HCT116 (cell line): ENCODE measurements around the gene TMEM138. TPM values are rescaled to one million over a fixed set of nuclear protein-coding genes. Genes with fewer than 3 reads are reported as not detected.

Experiments
- ATAC-seq: fragments of 200-7000 bp; cut with Tn5 transposase; 2 replicates; pipeline ENCODE4 v1.9.1; 2020; ENCODE audit warnings: mild to moderate bottlenecking, moderate library complexity
- BruUV-seq: library from RNA; stranded (reverse); fragments of 400-500 nt; replicated peaks from 2 replicates; lab custom pipeline; 2021; lab: Mats Ljungman, UMichigan
- CTCF ChIA-PET: fragments of 300-600 bp; sonication (Branson Sonifier 250); formaldehyde crosslinking; loops from one replicate; lab custom pipeline; 2021; ENCODE audit warnings: antibody characterized with exemption; lab: Charles Lee
- POLR2A ChIA-PET: fragments of 300-600, 350-600 bp; sonication (Branson Sonifier 250); formaldehyde crosslinking; loops from one replicate; lab custom pipeline; 2021; ENCODE audit warnings: antibody characterized with exemption; lab: Charles Lee
- RAD21 ChIA-PET, 2 experiments: fragments of 300-600 bp; sonication (Branson Sonifier 250); formaldehyde crosslinking; loops; one replicate each; lab custom pipeline; 2023; ENCODE audit warnings: low total read pairs in 2 of 2; ENCODE audit not compliant: uncharacterized antibody in 2 of 2, unreplicated experiment in 2 of 2, low non-redundant PET in 1 of 2; lab: Charles Lee
- DNase-seq: peaks from one replicate; pipeline ENCODE4 v3.0.0-alpha.2; 2010; ENCODE audit warnings: low read depth, low spot score
- H2AFZ ChIP-seq: fragments of 200-600 bp; shearing (Covaris generic), sonication (generic); 2 replicates; pipeline ENCODE4 v1.6.1; 2017; ENCODE audit warnings: low read depth, mixed run types, mixed read lengths, antibody characterized with exemption, low read length; ENCODE audit not compliant: poor library complexity, severe bottlenecking
- H3K27ac ChIP-seq: 2 replicates; pipeline ENCODE4 v1.5.1; 2012; ENCODE audit warnings: low read depth, low read length
- H3K27me3 ChIP-seq: fragments of 200-600 bp; sonication (generic); 2 replicates; pipeline ENCODE4 v1.6.1; 2016; ENCODE audit warnings: mixed run types, low read length, mixed read lengths; ENCODE audit not compliant: insufficient read depth
- H3K36me3 ChIP-seq, 2 experiments: fragments of 200-500 bp in 1 of 2; fragments of 200-600 bp in 1 of 2; sonication (Bioruptor generic) in 1 of 2; sonication (generic) in 1 of 2; 2 replicates each; pipeline versions ENCODE4 v1.5.1 to v1.6.1; 2014 to 2016; ENCODE audit warnings: low read length in 2 of 2, inconsistent platforms in 1 of 2, mixed read lengths in 1 of 2, mixed run types in 1 of 2; ENCODE audit not compliant: insufficient read depth in 2 of 2, control insufficient read depth in 1 of 2
- H3K4me1 ChIP-seq, 2 experiments: fragments of 200-600 bp in 1 of 2; sonication (generic) in 1 of 2; 2 replicates each; pipeline versions ENCODE4 v1.5.1 to v1.6.1; 2012 to 2017; ENCODE audit warnings: low read length in 2 of 2, inconsistent platforms in 1 of 2, mild to moderate bottlenecking in 1 of 2, mixed read lengths in 1 of 2, mixed run types in 1 of 2, moderate library complexity in 1 of 2; ENCODE audit not compliant: insufficient read depth in 2 of 2, control insufficient read depth in 1 of 2
- H3K4me2 ChIP-seq: fragments of 200-600 bp; sonication (generic); 2 replicates; pipeline ENCODE4 v1.6.1; 2017; ENCODE audit warnings: mixed run types, low read length, mixed read lengths
- H3K4me3 ChIP-seq, 2 experiments: fragments of 200-600 bp in 1 of 2; sonication (generic) in 1 of 2; replicated peaks in 1 of 2; 2 replicates each; pipeline ENCODE4 v1.5.1; 2011 to 2016; ENCODE audit warnings: low read length in 2 of 2, control low read depth in 1 of 2, low read depth in 1 of 2, mild to moderate bottlenecking in 1 of 2, mixed read lengths in 1 of 2, mixed run types in 1 of 2
- H3K79me2 ChIP-seq: fragments of 200-600 bp; sonication (generic); 2 replicates; pipeline ENCODE4 v1.6.1; 2017; ENCODE audit warnings: mild to moderate bottlenecking, mixed run types, low read length, moderate library complexity, mixed read lengths; ENCODE audit not compliant: insufficient read depth
- H3K9ac ChIP-seq: fragments of 200-600 bp; sonication (generic); 2 replicates; pipeline ENCODE4 v1.6.1; 2016; ENCODE audit warnings: low read length, mixed read lengths
- H3K9me2 ChIP-seq: fragments of 200-600 bp; sonication (generic), shearing (Covaris generic); 2 replicates; pipeline ENCODE4 v1.6.1; 2017; ENCODE audit warnings: mixed run types, mild to moderate bottlenecking, moderate library complexity; ENCODE audit not compliant: insufficient read depth
- H3K9me3 ChIP-seq, 2 experiments: fragments of 200-500 bp in 1 of 2; fragments of 200-600 bp in 1 of 2; sonication (Bioruptor generic) in 1 of 2; sonication (generic) in 1 of 2; 2 replicates each; pipeline ENCODE4 v1.6.1; 2014 to 2017; ENCODE audit warnings: low read length in 2 of 2, mixed read lengths in 2 of 2, inconsistent platforms in 1 of 2, low read depth in 1 of 2, mild to moderate bottlenecking in 1 of 2, mixed run types in 1 of 2, moderate library complexity in 1 of 2; ENCODE audit not compliant: control insufficient read depth in 1 of 2, insufficient read depth in 1 of 2
- H4K20me1 ChIP-seq: fragments of 200-600 bp; sonication (generic), shearing (Covaris generic); 2 replicates; pipeline ENCODE4 v1.6.1; 2017; ENCODE audit warnings: mixed run types, mild to moderate bottlenecking, moderate library complexity; ENCODE audit not compliant: insufficient read depth
- CBX3 ChIP-seq: IDR thresholded peaks from 2 replicates; pipeline ENCODE4 v1.6.1; 2012; ENCODE audit warnings: low read depth
- CEBPB ChIP-seq: IDR thresholded peaks from 2 replicates; pipeline ENCODE4 v1.6.1; 2012; ENCODE audit warnings: low read depth
- EGR1 ChIP-seq: IDR thresholded peaks from 2 replicates; pipeline ENCODE4 v1.6.1; 2012; ENCODE audit warnings: low read depth
- ELF1 ChIP-seq: IDR thresholded peaks from 2 replicates; pipeline ENCODE4 v1.6.1; 2012; ENCODE audit warnings: low read depth, borderline replicate concordance
- EZH2 ChIP-seq: fragments of 200-600 bp; sonication (generic); IDR thresholded peaks from 2 replicates; pipeline ENCODE4 v1.6.1; 2017; ENCODE audit warnings: antibody characterized with exemption, mixed run types
- EZH2phosphoT487 ChIP-seq: fragments of 200-600 bp; IDR thresholded peaks from 2 replicates; pipeline ENCODE4 v1.6.1; 2018; ENCODE audit warnings: antibody characterized with exemption, borderline replicate concordance
- FOSL1 ChIP-seq: IDR thresholded peaks from 2 replicates; pipeline ENCODE4 v1.6.1; 2012; ENCODE audit warnings: low read depth
- JUND ChIP-seq: IDR thresholded peaks from 2 replicates; pipeline ENCODE4 v1.6.1; 2012
- RAD21 ChIP-seq: IDR thresholded peaks from 2 replicates; pipeline ENCODE4 v1.6.1; 2012; ENCODE audit warnings: low read depth, mild to moderate bottlenecking
- SP1 ChIP-seq: IDR thresholded peaks from 2 replicates; pipeline ENCODE4 v1.6.1; 2012; ENCODE audit warnings: low read depth
- YY1 ChIP-seq: IDR thresholded peaks from 2 replicates; pipeline ENCODE4 v1.6.1; 2011; ENCODE audit warnings: low read length, low read depth, moderate library complexity, mild to moderate bottlenecking; ENCODE audit not compliant: insufficient replicate concordance; ENCODE audit errors: extremely low read depth
- ZFX ChIP-seq: fragments of 450-650 bp; IDR thresholded peaks from 2 replicates; pipeline ENCODE4 v1.6.1; 2017
- ZNF274 ChIP-seq: fragments of 200-500 bp; sonication (Bioruptor generic); IDR thresholded peaks from 2 replicates; pipeline ENCODE4 v1.6.1; 2014; ENCODE audit warnings: mild to moderate bottlenecking, low read depth, low read length, inconsistent platforms
- intact Hi-C: fragments of 100-400 bp; cut with micrococcal nuclease; formaldehyde crosslinking; loops from 2 replicates; pipeline ENCODE4 v1.10.0; 2022
- total RNA-seq: library from RNA; stranded (reverse); gene quantifications from one replicate; pipeline ENCODE4 v1.2.1, GENCODE V29; 2021; ENCODE audit not compliant: unreplicated experiment
- TF ChIP-seq, protein P1 (sequence below), 3 experiments: fragments of 200-600 bp in 1 of 3; sonication (generic) in 1 of 3; IDR thresholded peaks in 2 of 3; conservative IDR thresholded peaks in 1 of 3; 2 replicates each; pipeline ENCODE4 v1.5.1; 2012 to 2017; ENCODE audit warnings: low read depth in 2 of 3, low read length in 2 of 3, antibody characterized with exemption in 1 of 3, borderline replicate concordance in 1 of 3, control low read depth in 1 of 3, mild to moderate bottlenecking in 1 of 3, mixed read lengths in 1 of 3, mixed run types in 1 of 3, moderate library complexity in 1 of 3; ENCODE audit not compliant: insufficient read depth in 1 of 3
- TF ChIP-seq, protein P2 (sequence below): IDR thresholded peaks from 2 replicates; pipeline ENCODE4 v1.6.1; 2011; ENCODE audit warnings: mild to moderate bottlenecking, low read length, moderate library complexity; ENCODE audit not compliant: insufficient replicate concordance; ENCODE audit errors: extremely low read depth
- TF ChIP-seq, protein P3 (sequence below): IDR thresholded peaks from 2 replicates; pipeline ENCODE4 v1.6.1; 2012; ENCODE audit warnings: low read depth
- TF ChIP-seq, protein P4 (sequence below): IDR thresholded peaks from 2 replicates; pipeline ENCODE4 v1.6.1; 2012
- TF ChIP-seq, protein P5 (sequence below): IDR thresholded peaks from 2 replicates; pipeline ENCODE4 v1.6.1; 2012

TMEM138 gene
- total RNA-seq, 1 experiment from 2014 or later, result 45.0 TPM

DNA sequence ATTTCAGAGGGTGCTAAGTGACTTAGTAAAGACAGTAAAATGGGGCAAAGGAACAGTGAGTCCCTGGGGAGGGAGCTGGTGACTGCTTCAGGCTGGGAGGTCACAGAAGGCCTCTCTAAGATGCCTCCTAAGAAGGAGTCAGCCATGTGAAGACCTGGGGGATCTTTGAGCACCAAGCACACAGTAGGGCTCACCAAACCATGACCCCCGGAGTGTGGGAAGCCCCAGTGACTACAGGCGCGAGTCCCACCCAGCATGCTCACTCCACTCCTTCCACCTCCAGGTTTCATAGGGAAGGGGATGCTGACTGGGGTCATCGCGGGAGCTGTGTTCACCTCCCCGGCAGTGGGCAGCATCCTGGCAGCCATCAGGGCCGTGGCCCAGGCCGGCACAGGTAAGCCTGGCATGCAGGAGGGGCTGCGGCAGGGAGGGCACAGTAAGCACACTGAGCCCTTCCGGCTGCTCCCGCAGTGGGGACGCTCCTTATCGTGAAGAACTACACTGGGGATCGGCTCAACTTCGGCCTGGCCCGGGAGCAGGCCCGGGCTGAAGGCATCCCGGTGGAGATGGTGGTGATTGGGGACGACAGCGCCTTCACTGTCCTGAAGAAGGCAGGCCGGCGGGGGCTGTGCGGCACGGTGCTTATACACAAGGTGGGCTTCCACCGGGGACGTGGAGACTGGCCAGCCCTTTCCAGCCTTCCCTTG is 23.2 kb upstream of the TMEM138 start:
- CTCF ChIA-PET, result no interaction called here
- H3K9ac ChIP-seq, result no peak overlapping the region
- POLR2A ChIA-PET, result no interaction called here
- no peaks in the 10 kb centered on the region for H3K27me3 ChIP-seq
- no peak overlapping the region for H2AFZ ChIP-seq
- ATAC-seq, result no peak
- no peaks in the 10 kb centered on the region for H3K9me2 ChIP-seq
- DNase-seq, result no peak
- peaks cover 16% of the 10 kb centered on the region for H3K79me2 ChIP-seq
- no peak overlapping the region for H3K27ac ChIP-seq
- H3K4me1 ChIP-seq, result peaks cover 17 to 27% of the 10 kb centered on the region in 2 experiments
- no peaks in the 10 kb centered on the region for H3K9me3 ChIP-seq
- H3K36me3 ChIP-seq, result peaks cover 9 to 10% of the 10 kb centered on the region in 2 experiments; a peak in 3 of 4 replicates
- intact Hi-C loops, result loop anchor here (5.0 kb wide), 1 partner anchor 288 kb away; no protein-coding TSS in a partner anchor
- H4K20me1 ChIP-seq, result no peaks in the 10 kb centered on the region
- H3K4me2 ChIP-seq, result no peak overlapping the region
- BruUV-seq, result no TSS peak
- RAD21 ChIA-PET, result no interaction called here
- H3K4me3 ChIP-seq, result no peak overlapping the region
- TF ChIP-seq EGR1 (no peak), EZH2phosphoT487 (no peak), CBX3 (no peak), JUND (no peak), ZFX (no peak), FOSL1 (no peak), RAD21 (no peak), ZNF274 (no peak), EZH2 (no peak), ELF1 (no peak), CEBPB (no peak), SP1 (no peak), YY1 (no peak)
- TF ChIP-seq, protein P1, sequence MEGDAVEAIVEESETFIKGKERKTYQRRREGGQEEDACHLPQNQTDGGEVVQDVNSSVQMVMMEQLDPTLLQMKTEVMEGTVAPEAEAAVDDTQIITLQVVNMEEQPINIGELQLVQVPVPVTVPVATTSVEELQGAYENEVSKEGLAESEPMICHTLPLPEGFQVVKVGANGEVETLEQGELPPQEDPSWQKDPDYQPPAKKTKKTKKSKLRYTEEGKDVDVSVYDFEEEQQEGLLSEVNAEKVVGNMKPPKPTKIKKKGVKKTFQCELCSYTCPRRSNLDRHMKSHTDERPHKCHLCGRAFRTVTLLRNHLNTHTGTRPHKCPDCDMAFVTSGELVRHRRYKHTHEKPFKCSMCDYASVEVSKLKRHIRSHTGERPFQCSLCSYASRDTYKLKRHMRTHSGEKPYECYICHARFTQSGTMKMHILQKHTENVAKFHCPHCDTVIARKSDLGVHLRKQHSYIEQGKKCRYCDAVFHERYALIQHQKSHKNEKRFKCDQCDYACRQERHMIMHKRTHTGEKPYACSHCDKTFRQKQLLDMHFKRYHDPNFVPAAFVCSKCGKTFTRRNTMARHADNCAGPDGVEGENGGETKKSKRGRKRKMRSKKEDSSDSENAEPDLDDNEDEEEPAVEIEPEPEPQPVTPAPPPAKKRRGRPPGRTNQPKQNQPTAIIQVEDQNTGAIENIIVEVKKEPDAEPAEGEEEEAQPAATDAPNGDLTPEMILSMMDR (IDR thresholded peaks at IDR 0.05 in 2 of 3, conservative IDR thresholded peaks at IDR 0.05 in 1 of 3; ENCODE audit: borderline replicate concordance in 1 of 3, insufficient read depth in 1 of 3, low read depth in 2 of 3, low read length in 2 of 3), result no peak
- TF ChIP-seq, protein P2, sequence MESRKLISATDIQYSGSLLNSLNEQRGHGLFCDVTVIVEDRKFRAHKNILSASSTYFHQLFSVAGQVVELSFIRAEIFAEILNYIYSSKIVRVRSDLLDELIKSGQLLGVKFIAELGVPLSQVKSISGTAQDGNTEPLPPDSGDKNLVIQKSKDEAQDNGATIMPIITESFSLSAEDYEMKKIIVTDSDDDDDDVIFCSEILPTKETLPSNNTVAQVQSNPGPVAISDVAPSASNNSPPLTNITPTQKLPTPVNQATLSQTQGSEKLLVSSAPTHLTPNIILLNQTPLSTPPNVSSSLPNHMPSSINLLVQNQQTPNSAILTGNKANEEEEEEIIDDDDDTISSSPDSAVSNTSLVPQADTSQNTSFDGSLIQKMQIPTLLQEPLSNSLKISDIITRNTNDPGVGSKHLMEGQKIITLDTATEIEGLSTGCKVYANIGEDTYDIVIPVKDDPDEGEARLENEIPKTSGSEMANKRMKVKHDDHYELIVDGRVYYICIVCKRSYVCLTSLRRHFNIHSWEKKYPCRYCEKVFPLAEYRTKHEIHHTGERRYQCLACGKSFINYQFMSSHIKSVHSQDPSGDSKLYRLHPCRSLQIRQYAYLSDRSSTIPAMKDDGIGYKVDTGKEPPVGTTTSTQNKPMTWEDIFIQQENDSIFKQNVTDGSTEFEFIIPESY, result no peak
- TF ChIP-seq, protein P3, sequence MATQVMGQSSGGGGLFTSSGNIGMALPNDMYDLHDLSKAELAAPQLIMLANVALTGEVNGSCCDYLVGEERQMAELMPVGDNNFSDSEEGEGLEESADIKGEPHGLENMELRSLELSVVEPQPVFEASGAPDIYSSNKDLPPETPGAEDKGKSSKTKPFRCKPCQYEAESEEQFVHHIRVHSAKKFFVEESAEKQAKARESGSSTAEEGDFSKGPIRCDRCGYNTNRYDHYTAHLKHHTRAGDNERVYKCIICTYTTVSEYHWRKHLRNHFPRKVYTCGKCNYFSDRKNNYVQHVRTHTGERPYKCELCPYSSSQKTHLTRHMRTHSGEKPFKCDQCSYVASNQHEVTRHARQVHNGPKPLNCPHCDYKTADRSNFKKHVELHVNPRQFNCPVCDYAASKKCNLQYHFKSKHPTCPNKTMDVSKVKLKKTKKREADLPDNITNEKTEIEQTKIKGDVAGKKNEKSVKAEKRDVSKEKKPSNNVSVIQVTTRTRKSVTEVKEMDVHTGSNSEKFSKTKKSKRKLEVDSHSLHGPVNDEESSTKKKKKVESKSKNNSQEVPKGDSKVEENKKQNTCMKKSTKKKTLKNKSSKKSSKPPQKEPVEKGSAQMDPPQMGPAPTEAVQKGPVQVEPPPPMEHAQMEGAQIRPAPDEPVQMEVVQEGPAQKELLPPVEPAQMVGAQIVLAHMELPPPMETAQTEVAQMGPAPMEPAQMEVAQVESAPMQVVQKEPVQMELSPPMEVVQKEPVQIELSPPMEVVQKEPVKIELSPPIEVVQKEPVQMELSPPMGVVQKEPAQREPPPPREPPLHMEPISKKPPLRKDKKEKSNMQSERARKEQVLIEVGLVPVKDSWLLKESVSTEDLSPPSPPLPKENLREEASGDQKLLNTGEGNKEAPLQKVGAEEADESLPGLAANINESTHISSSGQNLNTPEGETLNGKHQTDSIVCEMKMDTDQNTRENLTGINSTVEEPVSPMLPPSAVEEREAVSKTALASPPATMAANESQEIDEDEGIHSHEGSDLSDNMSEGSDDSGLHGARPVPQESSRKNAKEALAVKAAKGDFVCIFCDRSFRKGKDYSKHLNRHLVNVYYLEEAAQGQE, result no peak
- TF ChIP-seq, protein P4, sequence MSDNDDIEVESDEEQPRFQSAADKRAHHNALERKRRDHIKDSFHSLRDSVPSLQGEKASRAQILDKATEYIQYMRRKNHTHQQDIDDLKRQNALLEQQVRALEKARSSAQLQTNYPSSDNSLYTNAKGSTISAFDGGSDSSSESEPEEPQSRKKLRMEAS, result no peak
- TF ChIP-seq, protein P5, sequence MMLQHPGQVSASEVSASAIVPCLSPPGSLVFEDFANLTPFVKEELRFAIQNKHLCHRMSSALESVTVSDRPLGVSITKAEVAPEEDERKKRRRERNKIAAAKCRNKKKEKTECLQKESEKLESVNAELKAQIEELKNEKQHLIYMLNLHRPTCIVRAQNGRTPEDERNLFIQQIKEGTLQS, result no peak
